Measurements from ENCODE around the gene XAB2. TPM values are rescaled to one million over a fixed set of nuclear protein-coding genes. Genes with fewer than 3 reads are reported as not detected.
"Not testable (repeated sequence)": the region's sequence is repeated elsewhere in the genome, so short reads cannot be mapped to it uniquely, and the experiment has no call there.

XAB2 gene
- total RNA-seq, 4 donors from 2014 or later = 27.8 to 123 (median 57.3) TPM

GRCh38 chr19:7645163-7645562, 15.8 kb upstream of the XAB2 start:
- H3K27me3 ChIP-seq = no peaks in the 10 kb centered on the region
- no peak overlapping the region for H3K27ac ChIP-seq
- no peaks in the 10 kb centered on the region for H3K4me1 ChIP-seq
- 90 to 91% methylated on average over 7 to 13 of the region's 14 CpGs for WGBS, 2 donors (ENCODE audit: low coverage in 1 of 2)
- TF ChIP-seq POLR2AphosphoS5 (IDR thresholded peaks at IDR 0.05) (peak in 1 of 3 donors; percentile 5), POLR2A (IDR thresholded peaks at IDR 0.05) (no peak), CTCF (IDR thresholded peaks at IDR 0.05) (no peak), EP300 (IDR thresholded peaks at IDR 0.05; ENCODE audit: low read depth) (no peak)
- in situ Hi-C loops (cut with MboI; ENCODE audit: low pct_ligation_motif_present in 1 of 4, low pct_unique_long_range_greater_than_20kb in 1 of 4, low sequenced_read_pairs in 3 of 4) = no loop called here
- H3K4me3 ChIP-seq = no peak overlapping the region
- DNase-seq = no peak
- intact Hi-C loops (cut with DNase I; ENCODE audit: low total_unique reads) = no loop called here
- H3K36me3 ChIP-seq = no peaks in the 10 kb centered on the region
- no peaks in the 10 kb centered on the region for H3K9me3 ChIP-seq

- TF ChIP-seq CTCF (IDR thresholded peaks at IDR 0.05) = no peak
- no peak for TF ChIP-seq EP300 (IDR thresholded peaks at IDR 0.05; ENCODE audit: low read depth)
- TF ChIP-seq POLR2AphosphoS5 (IDR thresholded peaks at IDR 0.05) = no peak
- H3K4me3 ChIP-seq = no peak overlapping the region
- no peaks in the 10 kb centered on the region for H3K9me3 ChIP-seq
- no peak overlapping the region for H3K27ac ChIP-seq
- in situ Hi-C loops (cut with MboI; ENCODE audit: low pct_ligation_motif_present in 1 of 4, low pct_unique_long_range_greater_than_20kb in 1 of 4, low sequenced_read_pairs in 3 of 4) = no loop called here
- 96% methylated on average over 19 of the region's 20 CpGs; no CpG with 5 or more reads in 1 of the 2 donors for WGBS, 2 donors (ENCODE audit: low coverage in 1 of 2)
- H3K27me3 ChIP-seq = no peaks in the 10 kb centered on the region
- no peak for DNase-seq
- intact Hi-C loops (cut with DNase I; ENCODE audit: low total_unique reads) = no loop called here
- H3K36me3 ChIP-seq = no peaks in the 10 kb centered on the region
- H3K4me1 ChIP-seq = no peaks in the 10 kb centered on the region
Measured at GRCh38 chr19:7644550-7644877, 15.2 kb upstream of the XAB2 start.

GRCh38 chr19:7643629-7644549, 14.5 kb upstream of the XAB2 start:
- intact Hi-C loops (cut with DNase I; ENCODE audit: low total_unique reads); H3K27ac ChIP-seq; H3K36me3 ChIP-seq; H3K4me3 ChIP-seq; in situ Hi-C loops (cut with MboI; ENCODE audit: low pct_ligation_motif_present in 1 of 4, low pct_unique_long_range_greater_than_20kb in 1 of 4, low sequenced_read_pairs in 3 of 4); H3K9me3 ChIP-seq; H3K27me3 ChIP-seq; H3K4me1 ChIP-seq: not testable (repeated sequence)
- peak; percentile 37 for DNase-seq
- 31 to 59% methylated on average over 6 to 10 of the region's 10 CpGs for WGBS, 2 donors (ENCODE audit: low coverage in 1 of 2)

- DNase-seq = no peak
- H3K9me3 ChIP-seq = no peaks in the 10 kb centered on the region
- no peak overlapping the region for H3K4me3 ChIP-seq
- peaks cover 0 to 2% (median under 1%) of the 10 kb centered on the region in 4 donors for H3K4me1 ChIP-seq
- in situ Hi-C loops (cut with MboI; ENCODE audit: low pct_ligation_motif_present in 1 of 4, low pct_unique_long_range_greater_than_20kb in 1 of 4, low sequenced_read_pairs in 3 of 4) (no loop called here), intact Hi-C loops (cut with DNase I; ENCODE audit: low total_unique reads) (no loop called here)
- no peak for TF ChIP-seq CTCF (IDR thresholded peaks at IDR 0.05)
- no peak for TF ChIP-seq POLR2AphosphoS5 (IDR thresholded peaks at IDR 0.05)
- TF ChIP-seq EP300 (IDR thresholded peaks at IDR 0.05; ENCODE audit: low read depth) = no peak
- TF ChIP-seq POLR2A (IDR thresholded peaks at IDR 0.05) = no peak
- 97% methylated on average over 8 of the region's 8 CpGs; no CpG with 5 or more reads in 1 of the 2 donors for WGBS, 2 donors (ENCODE audit: low coverage in 1 of 2)
- no peaks in the 10 kb centered on the region for H3K27me3 ChIP-seq
- no peak overlapping the region for H3K27ac ChIP-seq
- H3K36me3 ChIP-seq = no peaks in the 10 kb centered on the region
Measured at GRCh38 chr19:7643031-7643415, 13.7 kb upstream of the XAB2 start.

Measured in transverse colon (tissue), 4 donors.